HepG2 (cell line): ENCODE data around the gene RPRD2. TPM values are rescaled to one million over a fixed set of nuclear protein-coding genes. Genes with fewer than 3 reads are reported as not detected.
A peak's percentile ranks its signal among the peaks of the same experiment; 100 is the strongest.

Experiments
- ATAC-seq: fragments of 200-7000 bp; cut with Tn5 transposase; 3 replicates; pipeline ENCODE4 v1.9.1; 2020; ENCODE audit warnings: mild to moderate bottlenecking, moderate library complexity
- BruUV-seq: library from RNA; stranded (reverse); fragments of 400-500 nt; replicated peaks from 2 replicates; lab custom pipeline; 2021; lab: Mats Ljungman, UMichigan
- CTCF ChIA-PET: fragments of 300-600 bp; formaldehyde crosslinking; extraction: SDS; loops from one replicate; lab custom pipeline; 2021; ENCODE audit warnings: low total read pairs, inconsistent platforms, low intra/inter-chr PET ratio; lab: Yijun Ruan, JAX
- POLR2A ChIA-PET: fragments of 350-600 bp; sonication (Branson Sonifier 250); formaldehyde crosslinking; loops from one replicate; lab custom pipeline; 2020; ENCODE audit warnings: antibody characterized with exemption, inconsistent platforms; lab: Yijun Ruan, JAX
- DNase-seq: peaks from one replicate; pipeline ENCODE4 v3.0.0-alpha.2; 2015; ENCODE audit warnings: low spot score
- FAIRE-seq: peaks from 3 replicates; lab custom pipeline; 2011; peaks lifted over from hg19 to GRCh38; lab: Jason Lieb, UNC
- H2AFZ ChIP-seq: one replicate; pipeline ENCODE4 v1.6.1; 2011; ENCODE audit warnings: low read length, inconsistent platforms
- H3K27ac ChIP-seq: fragments of 300-600 bp; 3 replicates; pipeline ENCODE4 v1.8.0; 2011; ENCODE audit warnings: mixed run types, mild to moderate bottlenecking, mixed read lengths, low read length, inconsistent platforms; ENCODE audit not compliant: insufficient read depth; ENCODE audit errors: extremely low read length
- H3K27me3 ChIP-seq, 2 experiments: fragments of 200-600 bp in 1 of 2; 2 replicates in 1 of 2; 3 replicates in 1 of 2; pipeline versions ENCODE4 v1.6.0 to v1.8.0; 2011; ENCODE audit warnings: low read length in 2 of 2, mild to moderate bottlenecking in 2 of 2, moderate library complexity in 2 of 2, inconsistent platforms in 1 of 2; ENCODE audit not compliant: insufficient read depth in 2 of 2, control insufficient read depth in 1 of 2
- H3K36me3 ChIP-seq, 2 experiments: fragments of 200-600 bp in 1 of 2; replicated peaks in 1 of 2; 2 replicates in 1 of 2; 3 replicates in 1 of 2; pipeline versions ENCODE4 v1.5.1 to v1.8.0; 2011; ENCODE audit warnings: low read length in 2 of 2, inconsistent platforms in 1 of 2; ENCODE audit not compliant: insufficient read depth in 2 of 2, control insufficient read depth in 1 of 2
- H3K4me1 ChIP-seq: 2 replicates; pipeline ENCODE4 v1.5.1; 2012; ENCODE audit warnings: low read length, inconsistent platforms; ENCODE audit not compliant: insufficient read depth
- H3K4me2 ChIP-seq: 2 replicates; pipeline ENCODE4 v1.6.0; 2011; ENCODE audit warnings: low read depth, low read length, inconsistent platforms
- H3K4me3 ChIP-seq, 3 experiments: fragments of 200-600 bp in 1 of 3; sonication (generic), shearing (Covaris generic) in 1 of 3; replicated peaks in 1 of 3; 2 replicates each; pipeline ENCODE4 v1.5.1; 2011 to 2016; ENCODE audit warnings: low read length in 3 of 3, inconsistent platforms in 2 of 3, low read depth in 2 of 3, mild to moderate bottlenecking in 2 of 3, control low read depth in 1 of 3, mixed read lengths in 1 of 3; ENCODE audit not compliant: insufficient read depth in 1 of 3
- H3K79me2 ChIP-seq: one replicate; pipeline ENCODE4 v1.6.1; 2011; ENCODE audit warnings: low read length, inconsistent platforms; ENCODE audit not compliant: insufficient read depth
- H3K9ac ChIP-seq: 2 replicates; pipeline ENCODE4 v1.6.0; 2011; ENCODE audit warnings: mild to moderate bottlenecking, low read depth, low read length, inconsistent platforms; ENCODE audit not compliant: insufficient read depth
- H3K9me3 ChIP-seq: 2 replicates; pipeline ENCODE4 v1.5.1; 2012; ENCODE audit warnings: mild to moderate bottlenecking, low read length
- H4K20me1 ChIP-seq: 2 replicates; pipeline ENCODE4 v1.6.0; 2011; ENCODE audit warnings: inconsistent platforms, mild to moderate bottlenecking, low read length, moderate library complexity; ENCODE audit not compliant: insufficient read depth
- ATAD3A ChIP-seq: sonication (generic); formaldehyde crosslinking; IDR thresholded peaks from 2 replicates; pipeline ENCODE4 v1.4.0; 2020; ENCODE audit warnings: missing genetic modification reagents
- GATAD2A ChIP-seq: IDR thresholded peaks from 2 replicates; pipeline ENCODE4 v1.6.1; 2016
- HIVEP1 ChIP-seq: sonication (generic); formaldehyde crosslinking; IDR thresholded peaks from 2 replicates; pipeline ENCODE4 v1.4.0; 2020; ENCODE audit warnings: mild to moderate bottlenecking, missing genetic modification reagents
- PAWR ChIP-seq: sonication (generic); formaldehyde crosslinking; IDR thresholded peaks from 2 replicates; pipeline ENCODE4 v1.4.0; 2020; ENCODE audit warnings: missing genetic modification reagents, mild to moderate bottlenecking, borderline replicate concordance
- PHB2 ChIP-seq: fragments of 450-650 bp; IDR thresholded peaks from 2 replicates; pipeline ENCODE4 v1.6.1; 2018; ENCODE audit not compliant: partially characterized antibody
- RAD21 ChIP-seq: fragments of 450-650 bp; formaldehyde crosslinking; IDR thresholded peaks from 2 replicates; pipeline ENCODE4 v1.5.0; 2020; ENCODE audit warnings: mild to moderate bottlenecking
- SALL1 ChIP-seq: sonication (generic); formaldehyde crosslinking; IDR thresholded peaks from 2 replicates; pipeline ENCODE4 v1.8.0; 2022; ENCODE audit warnings: mild to moderate bottlenecking, missing genetic modification reagents
- SMAD3 ChIP-seq: sonication (generic); formaldehyde crosslinking; IDR thresholded peaks from 2 replicates; pipeline ENCODE4 v1.4.0; 2020; ENCODE audit warnings: missing genetic modification reagents
- TAF1 ChIP-seq: sonication (generic); formaldehyde crosslinking; IDR thresholded peaks from 2 replicates; pipeline ENCODE4 v1.4.0; 2020; ENCODE audit warnings: missing genetic modification reagents
- ZFAT ChIP-seq: sonication (generic); formaldehyde crosslinking; conservative IDR thresholded peaks from 2 replicates; pipeline ENCODE4 v1.8.1; 2023; ENCODE audit warnings: missing genetic modification reagents, inconsistent platforms
- ZNF160 ChIP-seq: sonication (generic); formaldehyde crosslinking; IDR thresholded peaks from 2 replicates; pipeline ENCODE4 v1.8.0; 2022; ENCODE audit warnings: mild to moderate bottlenecking, inconsistent platforms, missing genetic modification reagents
- ZNF564 ChIP-seq: sonication (generic); formaldehyde crosslinking; IDR thresholded peaks from 2 replicates; pipeline ENCODE4 v1.8.1; 2023; ENCODE audit warnings: mild to moderate bottlenecking, missing genetic modification reagents
- WGBS: methylation state at CpG from one replicate; pipeline ENCODE4 v1.1.6; 2017; ENCODE audit warnings: low lambda C conversion rate; 5-methylcytosine and 5-hydroxymethylcytosine counted together
- in situ Hi-C: cut with HindIII; loops from 2 replicates; pipeline ENCODE4 v1.10.0; 2017; ENCODE audit warnings: low pct_unique_long_range_greater_than_20kb; ENCODE audit not compliant: extremely low pct_ligation_motif_present
- intact Hi-C: fragments of 100-400 bp; cut with micrococcal nuclease; formaldehyde crosslinking; loops from one replicate; pipeline ENCODE4 v1.10.0; 2022; ENCODE audit not compliant: unreplicated experiment
- polyA plus RNA-seq, 8 experiments: library from polyadenylated mRNA; depleted of rRNA in 3 of 8; stranded (reverse) in 7 of 8; unstranded in 1 of 8; fragments of >200 nt; fragmentation: Illumina TruSeq in 4 of 8; extraction: Trizol in 4 of 8; gene quantifications; 2 replicates each; pipeline versions ENCODE4 v1.2.1 to v1.2.3, GENCODE V29; 2011 to 2016; ENCODE audit warnings: low read depth in 4 of 8, missing spikeins in 1 of 8, mixed read lengths in 1 of 8; ENCODE audit not compliant: insufficient read depth in 1 of 8
- total RNA-seq, 5 experiments: library from RNA; depleted of rRNA; stranded (reverse); fragments of >200 nt; fragmentation: Illumina TruSeq; extraction: Trizol; gene quantifications; 2 replicates each; pipeline ENCODE4 v1.2.3, GENCODE V29; 2016; ENCODE audit warnings: low read depth in 1 of 5
- TF ChIP-seq, protein P1 (sequence below): IDR thresholded peaks from 2 replicates; pipeline ENCODE4 v1.6.1; 2012; ENCODE audit warnings: low read depth, low read length, improper control_type of control experiment
- TF ChIP-seq, protein P2 (sequence below): sonication (generic); formaldehyde crosslinking; IDR thresholded peaks from 2 replicates; pipeline ENCODE4 v1.5.0; 2020; ENCODE audit warnings: mild to moderate bottlenecking, missing genetic modification reagents, moderate library complexity
- TF ChIP-seq, protein P3 (sequence below): sonication (generic); formaldehyde crosslinking; IDR thresholded peaks from 2 replicates; pipeline ENCODE4 v1.4.0; 2020; ENCODE audit warnings: missing genetic modification reagents, borderline replicate concordance

The RPRD2 gene
- total and polyA plus RNA-seq, 2 of the 13 experiments (the other 11 are each of a cell fraction or from before 2014, with no cell fraction given): 8.0 to 8.9 TPM

DNA sequence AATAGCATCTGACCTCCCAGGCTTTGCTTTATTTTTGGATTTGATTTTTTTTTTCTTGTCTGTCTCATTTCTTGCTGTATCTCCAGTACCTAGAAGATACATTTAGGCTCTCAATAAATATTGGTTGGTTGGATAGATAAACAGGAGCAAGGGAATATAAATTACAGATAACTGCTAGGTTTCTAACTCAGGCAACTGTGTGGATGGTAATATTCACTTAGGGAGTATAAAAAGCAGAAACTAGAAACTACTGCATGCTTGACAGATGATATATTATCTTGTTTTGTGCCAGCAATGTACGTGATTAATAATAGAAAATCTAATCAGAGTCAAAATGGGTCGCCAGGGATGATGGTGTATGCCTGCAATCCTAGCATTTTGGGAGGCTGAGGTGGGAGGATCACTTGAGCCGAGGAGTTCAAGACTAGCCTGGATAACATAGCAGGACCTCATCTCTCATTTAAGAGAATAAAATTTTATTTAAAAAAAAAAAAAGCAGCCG lies 92.2 kb downstream of the RPRD2 start:
- H3K4me1 ChIP-seq: no peaks in the 10 kb centered on the region
- TF ChIP-seq SMAD3 (CRISPR knock-in tag): no peak
- TF ChIP-seq PHB2: no peak
- no peak for TF ChIP-seq ZNF160 (CRISPR knock-in tag)
- ATAC-seq (no peak), DNase-seq (no peak), FAIRE-seq (no peak)
- no peak overlapping the region for H3K9ac ChIP-seq
- H3K27me3 ChIP-seq: no peaks in the 10 kb centered on the region
- H3K36me3 ChIP-seq: peaks cover 8 to 50% of the 10 kb centered on the region in 2 experiments
- no peaks in the 10 kb centered on the region for H3K9me3 ChIP-seq
- no TSS peak for BruUV-seq
- ChIA-PET CTCF (no interaction called here), POLR2A (no interaction called here)
- no peak overlapping the region for H2AFZ ChIP-seq
- no peak overlapping the region for H3K4me3 ChIP-seq
- H3K79me2 ChIP-seq: no peaks in the 10 kb centered on the region
- H3K27ac ChIP-seq: no peak overlapping the region
- in situ Hi-C loops: no loop called here
- 98% methylated on average over 4 of the region's 4 CpGs for WGBS
- no peaks in the 10 kb centered on the region for H4K20me1 ChIP-seq
- no peak overlapping the region for H3K4me2 ChIP-seq
- intact Hi-C loops: no loop called here

DNA sequence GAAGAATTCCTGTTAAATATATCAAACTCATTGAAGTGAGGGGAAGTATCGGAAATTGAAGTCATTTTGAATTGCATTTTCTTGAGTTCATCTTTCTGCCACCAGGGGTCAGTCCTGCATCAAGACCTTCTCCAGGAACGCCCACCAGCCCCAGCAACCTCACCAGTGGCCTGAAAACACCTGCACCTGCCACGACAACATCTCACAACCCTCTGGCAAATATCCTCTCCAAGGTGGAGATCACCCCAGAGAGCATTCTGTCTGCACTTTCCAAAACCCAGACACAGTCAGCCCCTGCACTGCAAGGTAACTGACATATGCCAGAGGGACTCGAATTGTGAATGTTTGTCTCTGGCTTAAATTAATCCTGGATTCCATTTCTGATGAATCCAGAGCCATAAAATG lies 100.5 kb downstream of the RPRD2 start:
- Histone ChIP-seq H4K20me1 (no peaks in the 10 kb centered on the region), H3K9me3 (no peaks in the 10 kb centered on the region), H3K36me3 (peaks cover 6 to 26% of the 10 kb centered on the region in 2 experiments), H3K4me2 (no peak overlapping the region), H3K4me3 (no peak overlapping the region), H3K27me3 (no peaks in the 10 kb centered on the region), H2AFZ (no peak overlapping the region), H3K4me1 (peaks cover 22% of the 10 kb centered on the region), H3K9ac (no peak overlapping the region), H3K79me2 (no peaks in the 10 kb centered on the region), H3K27ac (no peak overlapping the region)
- peak; percentile 81 for FAIRE-seq
- DNase-seq: peak; percentile 51
- in situ Hi-C loops: no loop called here
- WGBS: 55% methylated on average over 4 of the region's 4 CpGs
- CTCF ChIA-PET: interaction anchor here (0.7 to 4.8 kb wide), 8 partner anchors 21 to 348 kb away, joined by 3 to 20 read pairs (median 4); no protein-coding TSS in a partner anchor
- ATAC-seq: peak; percentile 67
- intact Hi-C loops: loop anchor here (1.0 kb wide), 1 partner anchor 68 kb away; no protein-coding TSS in a partner anchor
- BruUV-seq: no TSS peak
- POLR2A ChIA-PET: no interaction called here
- TF ChIP-seq TAF1 (CRISPR knock-in tag) (no peak), HIVEP1 (CRISPR knock-in tag) (no peak), ZFAT (CRISPR knock-in tag) (no peak), GATAD2A (peak; percentile 33; the same call in 1 of the 2 replicates), ATAD3A (CRISPR knock-in tag) (no peak), ZNF564 (CRISPR knock-in tag) (no peak), RAD21 (CRISPR knock-in tag) (peak; percentile 82), PAWR (CRISPR knock-in tag) (no peak), SALL1 (peak; percentile 17; the same call in 1 of the 2 replicates)
- TF ChIP-seq, protein P1, sequence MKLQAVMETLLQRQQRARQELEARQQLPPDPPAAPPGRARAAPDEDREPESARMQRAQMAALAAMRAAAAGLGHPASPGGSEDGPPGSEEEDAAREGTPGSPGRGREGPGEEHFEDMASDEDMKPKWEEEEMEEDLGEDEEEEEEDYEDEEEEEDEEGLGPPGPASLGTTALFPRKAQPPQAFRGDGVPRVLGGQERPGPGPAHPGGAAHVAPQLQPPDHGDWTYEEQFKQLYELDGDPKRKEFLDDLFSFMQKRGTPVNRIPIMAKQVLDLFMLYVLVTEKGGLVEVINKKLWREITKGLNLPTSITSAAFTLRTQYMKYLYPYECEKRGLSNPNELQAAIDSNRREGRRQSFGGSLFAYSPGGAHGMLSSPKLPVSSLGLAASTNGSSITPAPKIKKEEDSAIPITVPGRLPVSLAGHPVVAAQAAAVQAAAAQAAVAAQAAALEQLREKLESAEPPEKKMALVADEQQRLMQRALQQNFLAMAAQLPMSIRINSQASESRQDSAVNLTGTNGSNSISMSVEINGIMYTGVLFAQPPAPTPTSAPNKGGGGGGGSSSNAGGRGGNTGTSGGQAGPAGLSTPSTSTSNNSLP: 0 out of 2 replicates have a peak, but pooled peaks have one; percentile 32
- TF ChIP-seq, protein P2, sequence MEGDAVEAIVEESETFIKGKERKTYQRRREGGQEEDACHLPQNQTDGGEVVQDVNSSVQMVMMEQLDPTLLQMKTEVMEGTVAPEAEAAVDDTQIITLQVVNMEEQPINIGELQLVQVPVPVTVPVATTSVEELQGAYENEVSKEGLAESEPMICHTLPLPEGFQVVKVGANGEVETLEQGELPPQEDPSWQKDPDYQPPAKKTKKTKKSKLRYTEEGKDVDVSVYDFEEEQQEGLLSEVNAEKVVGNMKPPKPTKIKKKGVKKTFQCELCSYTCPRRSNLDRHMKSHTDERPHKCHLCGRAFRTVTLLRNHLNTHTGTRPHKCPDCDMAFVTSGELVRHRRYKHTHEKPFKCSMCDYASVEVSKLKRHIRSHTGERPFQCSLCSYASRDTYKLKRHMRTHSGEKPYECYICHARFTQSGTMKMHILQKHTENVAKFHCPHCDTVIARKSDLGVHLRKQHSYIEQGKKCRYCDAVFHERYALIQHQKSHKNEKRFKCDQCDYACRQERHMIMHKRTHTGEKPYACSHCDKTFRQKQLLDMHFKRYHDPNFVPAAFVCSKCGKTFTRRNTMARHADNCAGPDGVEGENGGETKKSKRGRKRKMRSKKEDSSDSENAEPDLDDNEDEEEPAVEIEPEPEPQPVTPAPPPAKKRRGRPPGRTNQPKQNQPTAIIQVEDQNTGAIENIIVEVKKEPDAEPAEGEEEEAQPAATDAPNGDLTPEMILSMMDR (CRISPR knock-in tag): peak; percentile 89
- TF ChIP-seq, protein P3, sequence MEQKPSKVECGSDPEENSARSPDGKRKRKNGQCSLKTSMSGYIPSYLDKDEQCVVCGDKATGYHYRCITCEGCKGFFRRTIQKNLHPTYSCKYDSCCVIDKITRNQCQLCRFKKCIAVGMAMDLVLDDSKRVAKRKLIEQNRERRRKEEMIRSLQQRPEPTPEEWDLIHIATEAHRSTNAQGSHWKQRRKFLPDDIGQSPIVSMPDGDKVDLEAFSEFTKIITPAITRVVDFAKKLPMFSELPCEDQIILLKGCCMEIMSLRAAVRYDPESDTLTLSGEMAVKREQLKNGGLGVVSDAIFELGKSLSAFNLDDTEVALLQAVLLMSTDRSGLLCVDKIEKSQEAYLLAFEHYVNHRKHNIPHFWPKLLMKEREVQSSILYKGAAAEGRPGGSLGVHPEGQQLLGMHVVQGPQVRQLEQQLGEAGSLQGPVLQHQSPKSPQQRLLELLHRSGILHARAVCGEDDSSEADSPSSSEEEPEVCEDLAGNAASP (CRISPR knock-in tag): peak; percentile 14; the same call in 1 of the 2 replicates
